Thoracic aorta (tissue), 2 donors: ENCODE data around the gene PRMT9. TPM values are rescaled to one million over a fixed set of nuclear protein-coding genes. Genes with fewer than 3 reads are reported as not detected.

Source experiments
- ATAC-seq: fragments of 150-250 bp; one replicate; pipeline ENCODE4 v1.8.0; 2017; ENCODE audit warnings: low read depth; ENCODE audit not compliant: insufficient number of reproducible peaks, low FRiP score
- DNase-seq: peaks from one replicate; pipeline ENCODE4 v3.0.0-alpha.2; 2020; ENCODE audit warnings: low spot score
- H3K27ac ChIP-seq, 2 donors: fragments of 200-600 bp; sonication (generic); 1 replicate in 1 of 2; 2 replicates in 1 of 2; pipeline ENCODE4 v1.5.1; 2016; ENCODE audit warnings: mild to moderate bottlenecking in 2 of 2, moderate library complexity in 2 of 2
- H3K27me3 ChIP-seq: fragments of 200-600 bp; sonication (generic); replicated peaks from 2 replicates; pipeline ENCODE4 v1.6.0; 2016; ENCODE audit warnings: mild to moderate bottlenecking; ENCODE audit not compliant: insufficient read depth
- H3K36me3 ChIP-seq: fragments of 200-600 bp; sonication (generic); one replicate; pipeline ENCODE4 v1.5.1; 2016
- H3K4me1 ChIP-seq, 2 donors: fragments of 200-600 bp; sonication (generic); 1 replicate in 1 of 2; 2 replicates in 1 of 2; pipeline versions ENCODE4 v1.5.1 to v1.6.0; 2016; ENCODE audit warnings: low read depth in 2 of 2, mild to moderate bottlenecking in 1 of 2; ENCODE audit not compliant: control insufficient read depth in 1 of 2
- H3K4me3 ChIP-seq: fragments of 200-600 bp; sonication (generic); 2 replicates; pipeline ENCODE4 v1.5.1; 2016; ENCODE audit warnings: mild to moderate bottlenecking
- H3K9me3 ChIP-seq: fragments of 200-600 bp; sonication (generic); 2 replicates; pipeline ENCODE4 v1.5.1; 2016
- CTCF ChIP-seq: fragments of 200-600 bp; sonication (generic); IDR thresholded peaks from one replicate; pipeline ENCODE4 v1.5.1; 2019; ENCODE audit warnings: antibody characterized with exemption
- total RNA-seq, 2 donors: library from RNA; depleted of rRNA; stranded (reverse); fragments of >200 nt; gene quantifications; one replicate each; pipeline versions ENCODE4 v1.1.0 to v1.2.3, GENCODE V29; 2016

Gene PRMT9
- total RNA-seq, 2 donors from 2014 or later, result 3.5 to 11.9 TPM

DNA sequence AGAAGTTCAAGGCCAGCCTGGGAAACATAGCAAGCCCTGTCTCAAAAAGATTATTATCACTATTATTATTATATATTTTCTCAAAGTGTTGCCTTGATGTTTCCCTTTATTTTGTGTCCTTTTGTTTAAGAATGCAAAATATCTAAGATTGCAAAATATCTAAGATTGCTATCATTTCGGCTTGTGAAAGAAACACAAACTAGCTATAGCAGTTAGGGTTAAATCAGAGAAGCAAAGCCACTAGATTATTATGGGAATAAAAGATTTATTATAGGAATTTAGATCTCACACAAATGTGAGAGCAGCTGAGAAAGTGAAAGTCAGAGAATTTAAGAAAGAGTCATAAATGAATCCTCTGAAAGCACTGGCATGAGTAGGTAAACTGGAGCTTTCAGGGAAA, 84.8 kb downstream of the PRMT9 start:
- no peak overlapping the region for H3K27ac ChIP-seq
- TF ChIP-seq CTCF, result no peak
- H3K27me3 ChIP-seq, result no peaks in the 10 kb centered on the region
- ATAC-seq (no peak), DNase-seq (no peak)
- no peaks in the 10 kb centered on the region for H3K36me3 ChIP-seq
- no peak overlapping the region for H3K4me3 ChIP-seq
- H3K9me3 ChIP-seq, result no peaks in the 10 kb centered on the region
- H3K4me1 ChIP-seq, result peaks cover 2 to 13% of the 10 kb centered on the region in 2 donors

DNA sequence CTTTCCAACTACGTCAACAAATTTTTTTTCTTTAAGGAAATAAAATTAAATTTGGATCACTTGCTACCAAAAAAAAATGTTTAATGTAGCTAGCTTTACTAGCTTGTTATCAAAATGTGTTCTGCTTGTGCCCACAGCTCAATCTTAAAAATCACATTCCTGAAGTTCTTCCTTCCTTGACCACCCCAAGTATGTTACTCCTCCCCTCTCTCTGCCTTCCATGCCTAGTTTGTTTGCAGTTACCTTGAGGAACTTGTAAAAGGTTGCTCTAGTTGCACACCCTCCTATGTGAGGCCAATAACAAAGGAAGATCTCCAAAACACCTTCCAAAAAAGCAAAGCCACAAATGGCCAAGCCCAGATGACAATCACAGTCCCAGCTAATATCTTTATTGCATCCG, 86.4 kb downstream of the PRMT9 start:
- DNase-seq (no peak), ATAC-seq (no peak)
- Histone ChIP-seq H3K27ac (peak overlapping the region; percentile 45 to 48), H3K4me3 (no peak overlapping the region), H3K4me1 (peaks cover 2 to 13% of the 10 kb centered on the region in 2 donors), H3K9me3 (no peaks in the 10 kb centered on the region), H3K27me3 (no peaks in the 10 kb centered on the region), H3K36me3 (no peaks in the 10 kb centered on the region)
- TF ChIP-seq CTCF, result no peak

DNA sequence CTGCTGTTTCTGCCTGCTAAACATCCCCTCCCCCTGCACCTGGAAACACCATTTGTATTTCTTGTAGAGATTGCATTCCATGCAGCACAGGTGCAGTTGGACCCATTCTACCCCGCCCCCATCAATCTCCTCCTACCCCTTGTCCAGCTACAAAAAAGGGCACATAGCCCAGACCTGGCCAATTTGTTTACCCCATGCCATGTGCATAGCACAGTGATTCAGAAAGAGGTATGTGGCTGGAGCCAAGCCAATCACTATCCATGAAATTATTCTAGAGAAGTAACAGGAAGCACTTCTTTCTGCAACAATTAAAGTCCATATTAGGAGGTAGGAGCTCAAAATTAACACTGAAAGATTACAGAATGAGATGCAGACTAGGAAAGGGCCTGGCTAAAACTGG, 87.0 kb downstream of the PRMT9 start:
- Histone ChIP-seq H3K36me3 (no peaks in the 10 kb centered on the region), H3K4me1 (peaks cover 2 to 13% of the 10 kb centered on the region in 2 donors), H3K4me3 (no peak overlapping the region), H3K9me3 (no peaks in the 10 kb centered on the region), H3K27ac (peak overlapping the region; percentile 45 to 48), H3K27me3 (no peaks in the 10 kb centered on the region)
- DNase-seq, result no peak
- no peak for TF ChIP-seq CTCF
- peak; percentile 19 for ATAC-seq

- no peak overlapping the region for H3K27ac ChIP-seq
- no peak for TF ChIP-seq CTCF
- H3K27me3 ChIP-seq, result no peaks in the 10 kb centered on the region
- peaks cover 2 to 13% of the 10 kb centered on the region in 2 donors for H3K4me1 ChIP-seq
- no peak overlapping the region for H3K4me3 ChIP-seq
- DNase-seq, result no peak
- H3K9me3 ChIP-seq, result no peaks in the 10 kb centered on the region
- H3K36me3 ChIP-seq, result no peaks in the 10 kb centered on the region
- ATAC-seq, result no peak
These were observed 87.6 kb downstream of the PRMT9 start for GRCh38 chr4:147596377-147596776.

DNA sequence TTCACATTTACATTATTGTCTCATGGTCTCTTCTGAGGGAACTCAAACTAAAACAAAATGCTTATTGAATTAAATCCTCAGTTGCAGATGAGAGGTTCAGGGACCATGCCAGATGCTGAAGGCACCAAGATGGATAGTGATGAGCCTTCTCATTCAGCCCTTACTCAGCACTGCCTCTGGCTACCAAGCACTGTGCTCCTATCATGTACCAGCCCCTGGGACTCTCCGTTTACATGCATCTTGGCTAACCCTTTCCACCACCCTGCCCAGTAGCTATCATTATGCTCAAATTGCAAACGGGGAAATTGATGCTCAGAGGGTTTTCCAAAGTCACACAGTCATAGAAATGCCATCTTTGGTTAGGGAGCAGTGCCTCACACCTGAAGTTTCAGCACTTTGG, 89.4 kb downstream of the PRMT9 start:
- Histone ChIP-seq H3K4me1 (peaks cover 8 to 16% of the 10 kb centered on the region in 2 donors), H3K27me3 (no peaks in the 10 kb centered on the region), H3K36me3 (no peaks in the 10 kb centered on the region), H3K27ac (no peak overlapping the region), H3K4me3 (no peak overlapping the region), H3K9me3 (no peaks in the 10 kb centered on the region)
- no peak for ATAC-seq
- TF ChIP-seq CTCF, result no peak
- DNase-seq, result no peak
